ENCODE data around the gene PARD3B.

DNA sequence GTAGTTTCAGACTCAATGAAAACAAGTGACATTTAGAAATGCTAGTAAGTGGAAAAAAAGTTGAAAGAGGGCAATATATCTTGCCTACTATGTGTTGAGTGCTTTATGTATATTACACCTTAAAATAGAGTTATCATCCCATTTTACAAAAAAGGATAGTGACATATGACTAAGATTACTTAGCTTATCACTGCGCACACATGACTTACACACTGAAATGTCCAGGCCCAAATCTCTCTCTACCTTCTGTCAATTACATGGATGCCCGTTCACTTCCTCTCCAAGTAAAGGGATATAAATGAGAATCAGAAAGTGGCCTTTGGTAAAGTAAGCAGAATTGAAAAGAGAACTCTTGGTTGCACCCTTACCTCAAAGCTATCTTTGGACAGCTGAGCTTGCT is 3.6 kb upstream of the PARD3B start:
- TF ChIP-seq POLR2A (IDR thresholded peaks at IDR 0.05) (no peak), CTCF (IDR thresholded peaks at IDR 0.05) (no peak)

Measured in lower leg skin (tissue), 3 donors.